Calu3 (cell line): ENCODE data around the gene LRP5. TPM values are rescaled to one million over a fixed set of nuclear protein-coding genes. Genes with fewer than 3 reads are reported as not detected.

Source experiments
- BruUV-seq: library from RNA; stranded (reverse); fragments of 400-500 nt; replicated peaks from 2 replicates; lab custom pipeline; 2021; lab: Mats Ljungman, UMichigan
- CTCF ChIA-PET: fragments of 300-600 bp; sonication (Branson Sonifier 250); formaldehyde crosslinking; loops from one replicate; lab custom pipeline; 2022; ENCODE audit warnings: antibody characterized with exemption; lab: Charles Lee
- DNase-seq: peaks from one replicate; pipeline ENCODE4 v3.0.0; 2022
- H3K27ac Mint-ChIP-seq: one replicate; pipeline ENCODE4 v1.8.0; 2022; ENCODE audit warnings: mixed read lengths; ENCODE audit not compliant: unreplicated experiment
- H3K27me3 Mint-ChIP-seq: one replicate; pipeline ENCODE4 v1.8.0; 2022; ENCODE audit warnings: mixed read lengths; ENCODE audit not compliant: unreplicated experiment
- H3K36me3 Mint-ChIP-seq: one replicate; pipeline ENCODE4 v1.8.0; 2022; ENCODE audit warnings: mild to moderate bottlenecking, moderate library complexity, mixed read lengths; ENCODE audit not compliant: insufficient read depth, unreplicated experiment
- H3K4me1 Mint-ChIP-seq: one replicate; pipeline ENCODE4 v1.8.0; 2022; ENCODE audit warnings: mild to moderate bottlenecking, low read depth, mixed read lengths; ENCODE audit not compliant: unreplicated experiment
- H3K4me3 Mint-ChIP-seq: one replicate; pipeline ENCODE4 v1.8.0; 2022; ENCODE audit warnings: mild to moderate bottlenecking, low read depth, moderate library complexity, mixed read lengths; ENCODE audit not compliant: unreplicated experiment
- H3K9me3 Mint-ChIP-seq: one replicate; pipeline ENCODE4 v1.8.0; 2022; ENCODE audit warnings: low read depth, mixed read lengths; ENCODE audit not compliant: unreplicated experiment
- intact Hi-C: fragments of 100-400 bp; cut with micrococcal nuclease; formaldehyde crosslinking; loops from one replicate; pipeline ENCODE4 v1.10.0; 2022; ENCODE audit not compliant: unreplicated experiment
- total RNA-seq: library from RNA; stranded (reverse); gene quantifications from 2 replicates; pipeline ENCODE4 v1.2.3, GENCODE V29; 2022
- TF ChIP-seq, protein P1 (sequence below): fragments of 200-600 bp; IDR thresholded peaks from one replicate; pipeline ENCODE4 v1.8.0; 2022; ENCODE audit warnings: antibody characterized with exemption; ENCODE audit not compliant: unreplicated experiment

The LRP5 gene
- total RNA-seq, 1 experiment from 2014 or later = 82.0 TPM

GRCh38 chr11:68439355-68440065 is 127.1 kb downstream of the LRP5 start:
- intact Hi-C loops = no loop called here
- BruUV-seq = no TSS peak

GRCh38 chr11:68440224-68440623 is 127.8 kb downstream of the LRP5 start:
- intact Hi-C loops = no loop called here
- Mint-ChIP-seq H3K4me1 (no peaks in the 10 kb centered on the region), H3K36me3 (peaks cover 24% of the 10 kb centered on the region), H3K27ac (no peak overlapping the region), H3K27me3 (no peaks in the 10 kb centered on the region), H3K9me3 (no peaks in the 10 kb centered on the region), H3K4me3 (no peak overlapping the region)
- CTCF ChIA-PET = no interaction called here
- no TSS peak for BruUV-seq
- no peak for DNase-seq
- TF ChIP-seq, protein P1, sequence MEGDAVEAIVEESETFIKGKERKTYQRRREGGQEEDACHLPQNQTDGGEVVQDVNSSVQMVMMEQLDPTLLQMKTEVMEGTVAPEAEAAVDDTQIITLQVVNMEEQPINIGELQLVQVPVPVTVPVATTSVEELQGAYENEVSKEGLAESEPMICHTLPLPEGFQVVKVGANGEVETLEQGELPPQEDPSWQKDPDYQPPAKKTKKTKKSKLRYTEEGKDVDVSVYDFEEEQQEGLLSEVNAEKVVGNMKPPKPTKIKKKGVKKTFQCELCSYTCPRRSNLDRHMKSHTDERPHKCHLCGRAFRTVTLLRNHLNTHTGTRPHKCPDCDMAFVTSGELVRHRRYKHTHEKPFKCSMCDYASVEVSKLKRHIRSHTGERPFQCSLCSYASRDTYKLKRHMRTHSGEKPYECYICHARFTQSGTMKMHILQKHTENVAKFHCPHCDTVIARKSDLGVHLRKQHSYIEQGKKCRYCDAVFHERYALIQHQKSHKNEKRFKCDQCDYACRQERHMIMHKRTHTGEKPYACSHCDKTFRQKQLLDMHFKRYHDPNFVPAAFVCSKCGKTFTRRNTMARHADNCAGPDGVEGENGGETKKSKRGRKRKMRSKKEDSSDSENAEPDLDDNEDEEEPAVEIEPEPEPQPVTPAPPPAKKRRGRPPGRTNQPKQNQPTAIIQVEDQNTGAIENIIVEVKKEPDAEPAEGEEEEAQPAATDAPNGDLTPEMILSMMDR = no peak

More at GRCh38 chr11:68439355-68440065, 127.1 kb downstream of the LRP5 start:
- no peak for DNase-seq
- Mint-ChIP-seq H3K27ac (no peak overlapping the region), H3K4me1 (no peaks in the 10 kb centered on the region), H3K27me3 (no peaks in the 10 kb centered on the region), H3K9me3 (no peaks in the 10 kb centered on the region), H3K4me3 (no peak overlapping the region), H3K36me3 (peaks cover 24% of the 10 kb centered on the region)
- CTCF ChIA-PET = interaction anchor here (0.5 kb wide), 1 partner anchor 400 kb away, joined by 6 read pairs; the partner anchor contains the start of gene TCIRG1
- TF ChIP-seq, protein P1 = no peak

DNA sequence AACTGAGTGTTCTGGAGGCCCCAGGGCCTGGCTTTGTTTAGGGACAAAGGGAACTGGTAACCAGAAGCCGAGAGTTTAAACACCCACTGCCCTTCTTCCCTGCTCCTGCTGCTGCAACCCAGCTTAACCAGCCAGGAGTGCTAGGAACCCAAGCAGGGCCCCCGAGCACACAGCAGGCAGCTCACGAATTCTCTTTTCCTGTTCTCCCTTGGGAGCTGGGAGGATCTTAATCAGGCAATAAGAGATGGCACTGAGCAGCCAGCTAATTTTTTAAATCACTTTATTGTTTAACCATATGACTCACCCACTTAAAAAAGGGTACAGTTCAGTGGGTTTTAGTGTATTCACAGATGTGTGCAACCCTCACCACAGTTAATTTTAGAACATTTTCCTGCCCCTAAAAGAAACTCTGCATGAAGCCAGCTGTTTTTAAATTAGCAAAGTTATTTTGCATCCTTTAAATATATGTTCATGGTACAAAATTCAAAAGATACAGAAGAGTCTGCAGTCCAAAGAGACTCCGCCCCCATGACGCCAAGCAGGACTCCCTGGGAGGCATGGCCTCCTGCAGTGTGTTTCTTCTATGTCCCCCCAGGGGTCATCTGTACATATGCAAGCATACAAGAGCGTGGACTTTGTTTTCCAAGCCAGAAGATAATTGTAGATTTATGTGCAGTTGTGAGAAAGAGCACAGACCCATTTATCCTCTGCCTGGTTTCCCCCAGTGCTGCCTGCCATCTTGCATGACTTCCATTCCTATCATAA is 129.3 kb downstream of the LRP5 start:
- Mint-ChIP-seq H3K9me3 (no peaks in the 10 kb centered on the region), H3K4me1 (no peaks in the 10 kb centered on the region), H3K27ac (no peak overlapping the region), H3K27me3 (no peaks in the 10 kb centered on the region), H3K36me3 (peaks cover 18% of the 10 kb centered on the region), H3K4me3 (no peak overlapping the region)
- intact Hi-C loops = no loop called here
- no peak for DNase-seq
- TF ChIP-seq, protein P1 = no peak
- CTCF ChIA-PET = interaction anchor here (0.7 kb wide), 1 partner anchor 279 kb away, joined by 3 read pairs; no protein-coding TSS in a partner anchor
- no TSS peak for BruUV-seq

- no peak overlapping the region for H3K27ac Mint-ChIP-seq
- TF ChIP-seq, protein P1 = no peak
These were observed 130.0 kb downstream of the LRP5 start for GRCh38 chr11:68442433-68442832.

More at GRCh38 chr11:68442433-68442832, 130.0 kb downstream of the LRP5 start:
- H3K36me3 Mint-ChIP-seq = peaks cover 20% of the 10 kb centered on the region
- H3K4me1 Mint-ChIP-seq = no peaks in the 10 kb centered on the region
- intact Hi-C loops = no loop called here
- no peak for DNase-seq
- no peak overlapping the region for H3K4me3 Mint-ChIP-seq
- H3K27me3 Mint-ChIP-seq = no peaks in the 10 kb centered on the region
- CTCF ChIA-PET = no interaction called here
- no peaks in the 10 kb centered on the region for H3K9me3 Mint-ChIP-seq
- no TSS peak for BruUV-seq
